Measurements from ENCODE around the gene CLIP4. TPM values are rescaled to one million over a fixed set of nuclear protein-coding genes. Genes with fewer than 3 reads are reported as not detected.

The CLIP4 gene
- polyA plus RNA-seq, 1 of the 3 experiments (the other 2 are of a cell fraction), result 12.7 TPM

DNA sequence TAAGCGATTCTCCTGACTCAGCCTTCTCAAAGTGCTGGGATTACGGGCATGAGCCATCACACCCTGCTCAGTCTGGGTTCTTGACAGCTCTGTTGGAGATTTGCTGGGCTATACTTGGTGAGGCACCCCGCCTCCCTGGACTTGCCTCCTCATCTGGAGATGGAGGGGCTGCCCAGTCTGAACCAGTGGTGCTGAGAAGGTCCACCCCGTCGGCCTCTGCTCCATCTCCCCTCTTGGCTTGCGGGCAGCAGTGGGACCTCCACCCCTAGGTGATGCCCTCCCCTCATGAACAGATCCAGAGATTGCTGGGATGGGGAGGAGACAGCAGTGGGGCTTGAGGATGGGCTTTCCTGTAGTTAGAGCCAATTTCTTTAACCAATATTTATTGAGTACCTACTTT is 120.9 kb downstream of the CLIP4 start:
- Histone ChIP-seq H3K4me3 (ENCODE audit: low read depth in 2 of 2, low read length in 1 of 2) (no peak overlapping the region), H3K9me2 (no peaks in the 10 kb centered on the region), H2AFZ (ENCODE audit: low read depth) (no peak overlapping the region), H3K4me1 (ENCODE audit: control insufficient read depth in 1 of 2, insufficient read depth in 2 of 2, low read depth in 1 of 2, low read length in 1 of 2) (peaks cover 0 to 8% of the 10 kb centered on the region in 2 experiments; a peak in 1 of 4 replicates), H3K36me3 (replicated peaks in 1 of 2; ENCODE audit: control insufficient read depth in 1 of 2, insufficient read depth in 2 of 2, low read length in 1 of 2) (no peaks in the 10 kb centered on the region), H3K9ac (no peak overlapping the region), H3K79me2 (ENCODE audit: insufficient read depth) (no peaks in the 10 kb centered on the region), H3F3A (replicated peaks; ENCODE audit: insufficient read depth) (no peaks in the 10 kb centered on the region), H3K27ac (ENCODE audit: low read depth in 2 of 2, low read length in 1 of 2) (no peak overlapping the region), H3K9me3 (no peaks in the 10 kb centered on the region), H3K4me2 (no peak overlapping the region), H3K27me3 (ENCODE audit: insufficient read depth) (peaks cover 35% of the 10 kb centered on the region), H4K20me1 (ENCODE audit: insufficient read depth) (peaks cover 3% of the 10 kb centered on the region; the same call in 1 of the 2 replicates)
- ChIA-PET POLR2A (no interaction called here), CTCF (interaction anchor here (1.0 kb wide), 1 partner anchor 24 kb away, joined by 3 read pairs; no protein-coding TSS in a partner anchor)
- TF ChIP-seq FOXJ3 (CRISPR knock-in tag; IDR thresholded peaks at IDR 0.05) (no peak), FOSL2 (IDR thresholded peaks at IDR 0.05; ENCODE audit: borderline replicate concordance, low read depth) (no peak), GABPA (IDR thresholded peaks at IDR 0.05; ENCODE audit: low read depth) (no peak), SMC3 (IDR thresholded peaks at IDR 0.05; ENCODE audit: low read depth, low read length) (no peak), RXRA (IDR thresholded peaks at IDR 0.05; ENCODE audit: borderline replicate concordance, low read depth) (no peak), RCOR1 (IDR thresholded peaks at IDR 0.05; ENCODE audit: low read length) (no peak), YY1 (IDR thresholded peaks at IDR 0.05; ENCODE audit: low read depth) (no peak), TAF1 (IDR thresholded peaks at IDR 0.05; ENCODE audit: borderline replicate concordance, low read depth, low read length) (no peak), RAD21 (IDR thresholded peaks at IDR 0.05; ENCODE audit: low read length) (no peak), EZH2phosphoT487 (IDR thresholded peaks at IDR 0.05; ENCODE audit: borderline replicate concordance, low read depth) (no peak), CHD2 (IDR thresholded peaks at IDR 0.05; ENCODE audit: low read length, partially characterized antibody) (no peak), RFX5 (IDR thresholded peaks at IDR 0.05; ENCODE audit: low read length) (no peak)
- TF ChIP-seq, protein P1, sequence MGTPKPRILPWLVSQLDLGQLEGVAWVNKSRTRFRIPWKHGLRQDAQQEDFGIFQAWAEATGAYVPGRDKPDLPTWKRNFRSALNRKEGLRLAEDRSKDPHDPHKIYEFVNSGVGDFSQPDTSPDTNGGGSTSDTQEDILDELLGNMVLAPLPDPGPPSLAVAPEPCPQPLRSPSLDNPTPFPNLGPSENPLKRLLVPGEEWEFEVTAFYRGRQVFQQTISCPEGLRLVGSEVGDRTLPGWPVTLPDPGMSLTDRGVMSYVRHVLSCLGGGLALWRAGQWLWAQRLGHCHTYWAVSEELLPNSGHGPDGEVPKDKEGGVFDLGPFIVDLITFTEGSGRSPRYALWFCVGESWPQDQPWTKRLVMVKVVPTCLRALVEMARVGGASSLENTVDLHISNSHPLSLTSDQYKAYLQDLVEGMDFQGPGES (IDR thresholded peaks at IDR 0.05; ENCODE audit: low read depth, low read length), result no peak
- TF ChIP-seq, protein P2, sequence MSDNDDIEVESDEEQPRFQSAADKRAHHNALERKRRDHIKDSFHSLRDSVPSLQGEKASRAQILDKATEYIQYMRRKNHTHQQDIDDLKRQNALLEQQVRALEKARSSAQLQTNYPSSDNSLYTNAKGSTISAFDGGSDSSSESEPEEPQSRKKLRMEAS (IDR thresholded peaks at IDR 0.05; ENCODE audit: low read depth), result no peak
- no peak for DNase-seq
- 69% methylated on average over 5 of the region's 6 CpGs for WGBS (ENCODE audit: low lambda C conversion rate)

DNA sequence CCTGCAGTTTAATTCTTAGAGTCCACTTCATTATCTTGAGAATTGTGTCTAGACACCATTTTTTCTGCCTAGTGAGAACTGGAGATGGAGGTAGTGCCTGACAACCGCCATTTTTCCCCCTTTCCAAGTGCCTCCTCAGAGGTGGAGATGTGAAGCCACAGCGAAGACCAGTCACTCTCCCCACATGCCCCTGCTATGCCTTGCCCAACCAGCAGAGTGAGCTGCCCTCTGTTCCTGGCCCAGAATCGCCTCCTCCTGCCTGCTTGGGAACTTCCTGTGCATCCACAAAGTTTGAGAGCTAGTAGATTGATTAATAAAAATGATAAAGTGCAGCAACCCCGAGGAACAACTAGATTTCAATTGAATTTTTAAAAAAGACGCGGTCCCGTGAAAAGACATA is 123.3 kb downstream of the CLIP4 start:
- CTCF ChIA-PET, result interaction anchor here (0.7 to 1.6 kb wide), 7 partner anchors 14 to 280 kb away, joined by 3 to 5 read pairs (median 3); no protein-coding TSS in a partner anchor
- Histone ChIP-seq H3K27ac (ENCODE audit: low read depth in 2 of 2, low read length in 1 of 2) (no peak overlapping the region), H3K79me2 (ENCODE audit: insufficient read depth) (no peaks in the 10 kb centered on the region), H3K9me3 (no peaks in the 10 kb centered on the region), H2AFZ (ENCODE audit: low read depth) (no peak overlapping the region), H3K4me3 (ENCODE audit: low read depth in 2 of 2, low read length in 1 of 2) (no peak overlapping the region; a peak in 1 of 4 replicates), H4K20me1 (ENCODE audit: insufficient read depth) (peaks cover 3% of the 10 kb centered on the region; the same call in 1 of the 2 replicates), H3K4me2 (no peak overlapping the region), H3K9me2 (no peaks in the 10 kb centered on the region), H3K9ac (no peak overlapping the region), H3K36me3 (replicated peaks in 1 of 2; ENCODE audit: control insufficient read depth in 1 of 2, insufficient read depth in 2 of 2, low read length in 1 of 2) (no peaks in the 10 kb centered on the region), H3K27me3 (ENCODE audit: insufficient read depth) (peaks cover 30% of the 10 kb centered on the region), H3F3A (replicated peaks; ENCODE audit: insufficient read depth) (no peaks in the 10 kb centered on the region), H3K4me1 (ENCODE audit: control insufficient read depth in 1 of 2, insufficient read depth in 2 of 2, low read depth in 1 of 2, low read length in 1 of 2) (peaks cover 0 to 5% of the 10 kb centered on the region in 2 experiments; a peak in 1 of 4 replicates)
- TF ChIP-seq FOXJ3 (CRISPR knock-in tag; IDR thresholded peaks at IDR 0.05), result no peak
- no peak for TF ChIP-seq FOXM1 (IDR thresholded peaks at IDR 0.05; ENCODE audit: low read depth)
- TF ChIP-seq, protein P2 (IDR thresholded peaks at IDR 0.05; ENCODE audit: low read depth), result no peak
- TF ChIP-seq, protein P3, sequence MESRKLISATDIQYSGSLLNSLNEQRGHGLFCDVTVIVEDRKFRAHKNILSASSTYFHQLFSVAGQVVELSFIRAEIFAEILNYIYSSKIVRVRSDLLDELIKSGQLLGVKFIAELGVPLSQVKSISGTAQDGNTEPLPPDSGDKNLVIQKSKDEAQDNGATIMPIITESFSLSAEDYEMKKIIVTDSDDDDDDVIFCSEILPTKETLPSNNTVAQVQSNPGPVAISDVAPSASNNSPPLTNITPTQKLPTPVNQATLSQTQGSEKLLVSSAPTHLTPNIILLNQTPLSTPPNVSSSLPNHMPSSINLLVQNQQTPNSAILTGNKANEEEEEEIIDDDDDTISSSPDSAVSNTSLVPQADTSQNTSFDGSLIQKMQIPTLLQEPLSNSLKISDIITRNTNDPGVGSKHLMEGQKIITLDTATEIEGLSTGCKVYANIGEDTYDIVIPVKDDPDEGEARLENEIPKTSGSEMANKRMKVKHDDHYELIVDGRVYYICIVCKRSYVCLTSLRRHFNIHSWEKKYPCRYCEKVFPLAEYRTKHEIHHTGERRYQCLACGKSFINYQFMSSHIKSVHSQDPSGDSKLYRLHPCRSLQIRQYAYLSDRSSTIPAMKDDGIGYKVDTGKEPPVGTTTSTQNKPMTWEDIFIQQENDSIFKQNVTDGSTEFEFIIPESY (IDR thresholded peaks at IDR 0.05; ENCODE audit: borderline replicate concordance, low read depth), result no peak
- TF ChIP-seq JUND (IDR thresholded peaks at IDR 0.05), result no peak
- TF ChIP-seq, protein P4, sequence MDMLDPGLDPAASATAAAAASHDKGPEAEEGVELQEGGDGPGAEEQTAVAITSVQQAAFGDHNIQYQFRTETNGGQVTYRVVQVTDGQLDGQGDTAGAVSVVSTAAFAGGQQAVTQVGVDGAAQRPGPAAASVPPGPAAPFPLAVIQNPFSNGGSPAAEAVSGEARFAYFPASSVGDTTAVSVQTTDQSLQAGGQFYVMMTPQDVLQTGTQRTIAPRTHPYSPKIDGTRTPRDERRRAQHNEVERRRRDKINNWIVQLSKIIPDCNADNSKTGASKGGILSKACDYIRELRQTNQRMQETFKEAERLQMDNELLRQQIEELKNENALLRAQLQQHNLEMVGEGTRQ (IDR thresholded peaks at IDR 0.05; ENCODE audit: borderline replicate concordance, low read depth, low read length), result no peak
- TF ChIP-seq, protein P5, sequence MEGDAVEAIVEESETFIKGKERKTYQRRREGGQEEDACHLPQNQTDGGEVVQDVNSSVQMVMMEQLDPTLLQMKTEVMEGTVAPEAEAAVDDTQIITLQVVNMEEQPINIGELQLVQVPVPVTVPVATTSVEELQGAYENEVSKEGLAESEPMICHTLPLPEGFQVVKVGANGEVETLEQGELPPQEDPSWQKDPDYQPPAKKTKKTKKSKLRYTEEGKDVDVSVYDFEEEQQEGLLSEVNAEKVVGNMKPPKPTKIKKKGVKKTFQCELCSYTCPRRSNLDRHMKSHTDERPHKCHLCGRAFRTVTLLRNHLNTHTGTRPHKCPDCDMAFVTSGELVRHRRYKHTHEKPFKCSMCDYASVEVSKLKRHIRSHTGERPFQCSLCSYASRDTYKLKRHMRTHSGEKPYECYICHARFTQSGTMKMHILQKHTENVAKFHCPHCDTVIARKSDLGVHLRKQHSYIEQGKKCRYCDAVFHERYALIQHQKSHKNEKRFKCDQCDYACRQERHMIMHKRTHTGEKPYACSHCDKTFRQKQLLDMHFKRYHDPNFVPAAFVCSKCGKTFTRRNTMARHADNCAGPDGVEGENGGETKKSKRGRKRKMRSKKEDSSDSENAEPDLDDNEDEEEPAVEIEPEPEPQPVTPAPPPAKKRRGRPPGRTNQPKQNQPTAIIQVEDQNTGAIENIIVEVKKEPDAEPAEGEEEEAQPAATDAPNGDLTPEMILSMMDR (IDR thresholded peaks at IDR 0.05), result peak; percentile 58
- peak; percentile 54 for TF ChIP-seq SMC3 (IDR thresholded peaks at IDR 0.05; ENCODE audit: low read depth, low read length)
- TF ChIP-seq RAD21 (IDR thresholded peaks at IDR 0.05; ENCODE audit: low read length), result peak; percentile 66
- TF ChIP-seq TEAD4 (IDR thresholded peaks at IDR 0.05; ENCODE audit: borderline replicate concordance, insufficient read depth), result no peak
- TF ChIP-seq RFX5 (IDR thresholded peaks at IDR 0.05; ENCODE audit: low read length), result no peak
- TF ChIP-seq FOSL2 (IDR thresholded peaks at IDR 0.05; ENCODE audit: borderline replicate concordance, low read depth), result no peak
- no peak for TF ChIP-seq GATA2 (CRISPR knock-in tag; IDR thresholded peaks at IDR 0.05)
- WGBS (ENCODE audit: low lambda C conversion rate), result 54% methylated on average over 7 of the region's 7 CpGs
- POLR2A ChIA-PET, result no interaction called here
- peak; percentile 58 for DNase-seq

Data from SK-N-SH (cell line).